SK-N-MC (cell line): ENCODE data around the gene MAP3K5.

Experiments
- DNase-seq: peaks from one replicate; pipeline ENCODE4 v3.0.0-alpha.2; 2011; ENCODE audit warnings: low read depth, low spot score
- H3K27ac ChIP-seq: fragments of 200-600 bp; sonication (generic); 2 replicates; pipeline ENCODE4 v1.5.1; 2016; ENCODE audit warnings: mixed run types
- H3K36me3 ChIP-seq: fragments of 200-600 bp; sonication (generic); 2 replicates; pipeline ENCODE4 v1.6.1; 2017; ENCODE audit warnings: antibody characterized with exemption, low read length, mixed read lengths; ENCODE audit not compliant: insufficient read depth
- H3K4me3 ChIP-seq: fragments of 200-600 bp; sonication (generic); 2 replicates; pipeline ENCODE4 v1.5.1; 2016
- H3K9ac ChIP-seq: fragments of 200-600 bp; sonication (generic); 2 replicates; pipeline ENCODE4 v1.8.0; 2017; ENCODE audit warnings: mixed run types, mixed read lengths; ENCODE audit not compliant: insufficient read length
- H3K9me3 ChIP-seq: fragments of 200-600 bp; sonication (generic); 2 replicates; pipeline ENCODE4 v1.6.1; 2017; ENCODE audit warnings: low read depth, mild to moderate bottlenecking, antibody characterized with exemption, low read length, moderate library complexity, mixed read lengths
- EZH2 ChIP-seq: fragments of 200-600 bp; sonication (generic); IDR thresholded peaks from one replicate; pipeline ENCODE4 v1.6.1; 2017; ENCODE audit warnings: antibody characterized with exemption
- FOXP2 ChIP-seq: optimal IDR thresholded peaks from 2 replicates; pipeline ENCODE3; 2011; ENCODE audit warnings: mild to moderate bottlenecking, moderate library complexity; ENCODE audit not compliant: insufficient read depth; ENCODE audit errors: extremely low read length, control extremely low read depth
- POLR2AphosphoS5 ChIP-seq: IDR thresholded peaks from 2 replicates; pipeline ENCODE4 v1.6.1; 2012; ENCODE audit warnings: mild to moderate bottlenecking, low read depth, low read length, borderline replicate concordance

MAP3K5 gene

GRCh38 chr6:136521911-136522310 is 270.4 kb downstream of the MAP3K5 start:
- Histone ChIP-seq H3K36me3 (no peaks in the 10 kb centered on the region), H3K9ac (no peak overlapping the region), H3K27ac (no peak overlapping the region), H3K4me3 (no peak overlapping the region), H3K9me3 (no peaks in the 10 kb centered on the region)
- TF ChIP-seq FOXP2 (no peak), POLR2AphosphoS5 (no peak), EZH2 (no peak)
- DNase-seq, result no peak

GRCh38 chr6:136521427-136521826 is 270.9 kb downstream of the MAP3K5 start:
- Histone ChIP-seq H3K9ac (no peak overlapping the region), H3K4me3 (no peak overlapping the region), H3K36me3 (no peaks in the 10 kb centered on the region), H3K27ac (no peak overlapping the region), H3K9me3 (no peaks in the 10 kb centered on the region)
- no peak for DNase-seq
- no peak for TF ChIP-seq POLR2AphosphoS5

- H3K27ac ChIP-seq, result no peak overlapping the region
- H3K36me3 ChIP-seq, result no peaks in the 10 kb centered on the region
- TF ChIP-seq EZH2 (no peak), FOXP2 (no peak), POLR2AphosphoS5 (no peak)
- DNase-seq, result no peak
- no peak overlapping the region for H3K4me3 ChIP-seq
- no peaks in the 10 kb centered on the region for H3K9me3 ChIP-seq
- no peak overlapping the region for H3K9ac ChIP-seq
Measured at GRCh38 chr6:136520517-136520916, 271.8 kb downstream of the MAP3K5 start.

- Histone ChIP-seq H3K36me3 (no peaks in the 10 kb centered on the region), H3K27ac (no peak overlapping the region), H3K9ac (no peak overlapping the region), H3K4me3 (no peak overlapping the region), H3K9me3 (no peaks in the 10 kb centered on the region)
- TF ChIP-seq FOXP2, result no peak
- TF ChIP-seq EZH2, result no peak
- TF ChIP-seq POLR2AphosphoS5, result no peak
- DNase-seq, result no peak
Measured at GRCh38 chr6:136517582-136517981, 274.7 kb downstream of the MAP3K5 start.

GRCh38 chr6:136517002-136517401 is 275.3 kb downstream of the MAP3K5 start:
- no peaks in the 10 kb centered on the region for H3K9me3 ChIP-seq
- no peak for TF ChIP-seq EZH2
- TF ChIP-seq POLR2AphosphoS5, result no peak
- no peak for TF ChIP-seq FOXP2
- H3K4me3 ChIP-seq, result no peak overlapping the region
- H3K9ac ChIP-seq, result no peak overlapping the region
- no peaks in the 10 kb centered on the region for H3K36me3 ChIP-seq
- no peak for DNase-seq
- H3K27ac ChIP-seq, result no peak overlapping the region

- Histone ChIP-seq H3K9me3 (no peaks in the 10 kb centered on the region), H3K27ac (no peak overlapping the region), H3K36me3 (no peaks in the 10 kb centered on the region), H3K4me3 (no peak overlapping the region), H3K9ac (no peak overlapping the region)
- no peak for TF ChIP-seq POLR2AphosphoS5
- no peak for TF ChIP-seq EZH2
- no peak for TF ChIP-seq FOXP2
- no peak for DNase-seq
Measured at GRCh38 chr6:136514591-136514990, 277.7 kb downstream of the MAP3K5 start.

GRCh38 chr6:136511926-136512325 is 280.4 kb downstream of the MAP3K5 start:
- TF ChIP-seq EZH2 (no peak), POLR2AphosphoS5 (no peak), FOXP2 (no peak)
- no peak overlapping the region for H3K9ac ChIP-seq
- no peak overlapping the region for H3K4me3 ChIP-seq
- no peak for DNase-seq
- no peak overlapping the region for H3K27ac ChIP-seq
- no peaks in the 10 kb centered on the region for H3K36me3 ChIP-seq
- H3K9me3 ChIP-seq, result no peaks in the 10 kb centered on the region

- Histone ChIP-seq H3K9me3 (no peaks in the 10 kb centered on the region), H3K36me3 (no peaks in the 10 kb centered on the region), H3K4me3 (no peak overlapping the region), H3K27ac (no peak overlapping the region), H3K9ac (no peak overlapping the region)
- TF ChIP-seq EZH2 (no peak), FOXP2 (no peak), POLR2AphosphoS5 (no peak)
- no peak for DNase-seq
Measured at GRCh38 chr6:136511397-136511796, 280.9 kb downstream of the MAP3K5 start.

GRCh38 chr6:136510782-136511181 is 281.5 kb downstream of the MAP3K5 start:
- TF ChIP-seq FOXP2, result no peak
- TF ChIP-seq EZH2, result no peak
- TF ChIP-seq POLR2AphosphoS5, result no peak
- Histone ChIP-seq H3K36me3 (no peaks in the 10 kb centered on the region), H3K4me3 (no peak overlapping the region), H3K9me3 (no peaks in the 10 kb centered on the region), H3K9ac (no peak overlapping the region), H3K27ac (no peak overlapping the region)
- no peak for DNase-seq
